ENCODE data around the gene HDGFL2.

Gene HDGFL2

DNA sequence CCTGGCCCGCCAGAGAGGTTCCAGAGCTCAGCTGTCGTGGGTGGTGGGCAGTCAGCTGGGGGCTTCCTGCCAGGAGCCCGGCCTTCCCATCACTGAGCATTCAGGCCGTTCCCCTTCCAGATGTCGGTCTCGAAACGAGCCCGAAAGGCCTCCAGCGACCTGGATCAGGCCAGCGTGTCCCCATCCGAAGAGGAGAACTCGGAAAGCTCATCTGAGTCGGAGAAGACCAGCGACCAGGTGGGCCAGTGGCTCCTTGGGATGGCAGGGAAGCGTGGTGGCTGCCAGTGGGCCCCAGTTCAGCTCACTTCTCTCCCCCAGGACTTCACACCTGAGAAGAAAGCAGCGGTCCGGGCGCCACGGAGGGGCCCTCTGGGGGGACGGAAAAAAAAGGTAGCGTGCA is 19.3 kb downstream of the HDGFL2 start:
- Histone ChIP-seq H3K36me3 (peaks cover 57 to 94% (median 63%) of the 10 kb centered on the region in 3 donors), H3K4me1 (no peaks in the 10 kb centered on the region), H3K4me3 (no peak overlapping the region), H3K9me3 (no peaks in the 10 kb centered on the region), H3K27me3 (no peaks in the 10 kb centered on the region), H3K27ac (no peak overlapping the region)
- DNase-seq, result no peak
- TF ChIP-seq, protein P1, sequence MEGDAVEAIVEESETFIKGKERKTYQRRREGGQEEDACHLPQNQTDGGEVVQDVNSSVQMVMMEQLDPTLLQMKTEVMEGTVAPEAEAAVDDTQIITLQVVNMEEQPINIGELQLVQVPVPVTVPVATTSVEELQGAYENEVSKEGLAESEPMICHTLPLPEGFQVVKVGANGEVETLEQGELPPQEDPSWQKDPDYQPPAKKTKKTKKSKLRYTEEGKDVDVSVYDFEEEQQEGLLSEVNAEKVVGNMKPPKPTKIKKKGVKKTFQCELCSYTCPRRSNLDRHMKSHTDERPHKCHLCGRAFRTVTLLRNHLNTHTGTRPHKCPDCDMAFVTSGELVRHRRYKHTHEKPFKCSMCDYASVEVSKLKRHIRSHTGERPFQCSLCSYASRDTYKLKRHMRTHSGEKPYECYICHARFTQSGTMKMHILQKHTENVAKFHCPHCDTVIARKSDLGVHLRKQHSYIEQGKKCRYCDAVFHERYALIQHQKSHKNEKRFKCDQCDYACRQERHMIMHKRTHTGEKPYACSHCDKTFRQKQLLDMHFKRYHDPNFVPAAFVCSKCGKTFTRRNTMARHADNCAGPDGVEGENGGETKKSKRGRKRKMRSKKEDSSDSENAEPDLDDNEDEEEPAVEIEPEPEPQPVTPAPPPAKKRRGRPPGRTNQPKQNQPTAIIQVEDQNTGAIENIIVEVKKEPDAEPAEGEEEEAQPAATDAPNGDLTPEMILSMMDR (IDR thresholded peaks at IDR 0.05), result no peak
- intact Hi-C loops (cut with DNase I; ENCODE audit: low total_unique reads), result no loop called here

DNA sequence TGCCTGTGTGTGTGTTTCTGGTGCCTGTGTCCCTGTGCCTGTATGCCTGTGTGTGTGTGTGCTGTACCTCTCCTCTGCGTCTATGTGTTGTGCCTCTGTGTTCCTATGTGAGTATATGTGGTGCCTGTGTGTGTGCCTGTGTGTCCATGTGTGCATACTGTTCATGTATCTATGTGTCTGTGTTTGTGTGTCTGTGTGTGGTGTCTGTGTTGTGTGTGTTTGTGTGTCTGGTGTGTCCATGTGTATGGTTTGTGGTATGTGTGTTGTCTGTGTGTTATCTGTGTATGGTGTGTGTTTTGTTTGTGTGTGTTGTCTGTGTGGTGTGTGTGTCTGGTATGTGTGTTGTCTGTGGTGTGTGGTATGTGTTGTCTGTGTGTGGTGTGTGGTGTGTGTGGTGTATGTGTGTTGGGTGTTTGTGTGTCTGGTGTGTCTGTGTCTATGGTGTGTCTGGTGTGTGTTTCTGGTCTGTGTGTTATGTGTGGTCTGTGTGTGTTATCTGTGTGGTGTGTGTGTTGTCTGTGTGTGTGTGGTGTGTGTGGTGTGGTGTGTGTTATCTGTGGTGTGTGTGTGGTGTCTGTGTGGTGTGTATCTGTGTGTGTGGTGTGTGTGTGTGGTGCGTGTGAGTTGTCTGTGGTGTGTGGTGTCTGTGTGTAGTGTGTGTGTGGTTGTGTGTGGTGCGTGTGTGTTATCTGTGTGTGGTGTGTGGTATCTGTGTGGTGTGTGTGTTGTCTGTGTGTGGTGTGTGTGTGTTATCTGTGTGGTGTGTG is 20.4 kb downstream of the HDGFL2 start:
- no peak for DNase-seq
- no peak overlapping the region for H3K27ac ChIP-seq
- H3K9me3 ChIP-seq, result no peaks in the 10 kb centered on the region
- peaks cover 62 to 94% (median 74%) of the 10 kb centered on the region in 3 donors for H3K36me3 ChIP-seq
- H3K4me1 ChIP-seq, result no peaks in the 10 kb centered on the region
- H3K27me3 ChIP-seq, result no peaks in the 10 kb centered on the region
- TF ChIP-seq, protein P1 (IDR thresholded peaks at IDR 0.05), result no peak
- intact Hi-C loops (cut with DNase I; ENCODE audit: low total_unique reads), result no loop called here
- H3K4me3 ChIP-seq, result no peak overlapping the region

DNA sequence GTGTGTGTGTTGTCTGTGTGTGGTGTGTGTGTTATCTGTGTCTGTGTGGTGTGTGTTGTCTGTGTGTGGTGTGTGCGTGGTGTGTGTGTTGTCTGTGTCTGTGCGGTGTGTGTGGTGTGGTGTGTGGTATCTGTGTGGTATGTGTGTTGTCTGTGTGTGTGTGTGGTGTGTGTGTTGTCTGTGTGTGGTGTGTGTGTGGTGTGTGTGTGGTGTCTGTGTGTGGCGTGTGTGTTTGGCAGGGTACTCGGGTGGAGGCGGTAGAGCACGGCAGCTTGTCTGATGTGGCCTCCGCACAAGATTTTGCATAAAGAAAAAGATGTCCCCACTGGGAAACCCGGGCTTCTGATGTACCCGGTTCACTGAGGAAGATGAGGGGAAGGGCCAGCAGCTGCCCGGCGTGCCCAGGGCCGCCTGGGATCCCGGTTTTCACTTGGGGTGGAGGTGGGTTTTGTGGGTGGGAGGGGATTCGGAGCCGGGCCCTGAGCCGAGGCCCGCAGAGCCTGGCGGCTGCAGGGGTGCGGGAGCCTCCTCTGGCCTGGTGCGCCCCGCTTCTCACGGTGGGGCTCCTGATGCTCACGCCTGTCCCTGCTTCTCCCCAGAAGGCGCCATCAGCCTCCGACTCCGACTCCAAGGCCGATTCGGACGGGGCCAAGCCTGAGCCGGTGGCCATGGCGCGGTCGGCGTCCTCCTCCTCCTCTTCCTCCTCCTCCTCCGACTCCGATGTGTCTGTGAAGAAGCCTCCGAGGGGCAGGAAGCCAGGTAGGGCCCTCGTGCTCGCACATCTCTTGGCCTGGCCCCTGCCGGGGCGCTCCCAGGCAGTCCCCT is 21.2 kb downstream of the HDGFL2 start:
- Histone ChIP-seq H3K36me3 (peaks cover 70 to 94% (median 81%) of the 10 kb centered on the region in 3 donors), H3K4me1 (no peaks in the 10 kb centered on the region), H3K4me3 (no peak overlapping the region), H3K27ac (no peak overlapping the region), H3K9me3 (no peaks in the 10 kb centered on the region), H3K27me3 (no peaks in the 10 kb centered on the region)
- DNase-seq, result no peak
- TF ChIP-seq, protein P1 (IDR thresholded peaks at IDR 0.05), result no peak
- intact Hi-C loops (cut with DNase I; ENCODE audit: low total_unique reads), result no loop called here

DNA sequence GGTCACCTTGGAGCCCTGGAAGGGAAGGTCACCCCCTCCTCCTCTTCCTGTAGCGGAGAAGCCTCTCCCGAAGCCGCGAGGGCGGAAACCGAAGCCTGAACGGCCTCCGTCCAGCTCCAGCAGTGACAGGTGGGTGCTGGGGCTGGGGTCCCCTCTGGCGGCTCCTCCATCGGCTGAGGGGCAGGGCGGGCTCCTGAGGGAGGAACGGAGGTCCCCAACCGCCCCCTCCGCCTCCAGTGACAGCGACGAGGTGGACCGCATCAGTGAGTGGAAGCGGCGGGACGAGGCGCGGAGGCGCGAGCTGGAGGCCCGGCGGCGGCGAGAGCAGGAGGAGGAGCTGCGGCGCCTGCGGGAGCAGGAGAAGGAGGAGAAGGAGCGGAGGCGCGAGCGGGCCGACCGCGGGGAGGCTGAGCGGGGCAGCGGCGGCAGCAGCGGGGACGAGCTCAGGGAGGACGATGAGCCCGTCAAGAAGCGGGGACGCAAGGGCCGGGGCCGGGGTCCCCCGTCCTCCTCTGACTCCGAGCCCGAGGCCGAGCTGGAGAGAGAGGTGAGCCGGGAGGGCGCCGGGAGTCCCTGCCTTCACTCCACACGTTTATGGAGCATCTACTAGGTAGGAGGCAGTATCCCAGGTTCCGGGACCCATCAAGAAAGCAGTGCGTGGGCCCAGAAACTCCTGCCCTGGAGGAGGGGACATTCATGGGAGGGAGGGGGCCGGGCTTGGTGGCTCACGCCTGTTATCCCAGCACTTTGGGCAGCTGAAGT is 22.0 kb downstream of the HDGFL2 start:
- H3K36me3 ChIP-seq, result peaks cover 71 to 94% (median 81%) of the 10 kb centered on the region in 3 donors
- no peak overlapping the region for H3K27ac ChIP-seq
- intact Hi-C loops (cut with DNase I; ENCODE audit: low total_unique reads), result no loop called here
- no peaks in the 10 kb centered on the region for H3K4me1 ChIP-seq
- no peak for DNase-seq
- H3K9me3 ChIP-seq, result no peaks in the 10 kb centered on the region
- H3K4me3 ChIP-seq, result no peak overlapping the region
- TF ChIP-seq, protein P1 (IDR thresholded peaks at IDR 0.05), result no peak
- no peaks in the 10 kb centered on the region for H3K27me3 ChIP-seq

DNA sequence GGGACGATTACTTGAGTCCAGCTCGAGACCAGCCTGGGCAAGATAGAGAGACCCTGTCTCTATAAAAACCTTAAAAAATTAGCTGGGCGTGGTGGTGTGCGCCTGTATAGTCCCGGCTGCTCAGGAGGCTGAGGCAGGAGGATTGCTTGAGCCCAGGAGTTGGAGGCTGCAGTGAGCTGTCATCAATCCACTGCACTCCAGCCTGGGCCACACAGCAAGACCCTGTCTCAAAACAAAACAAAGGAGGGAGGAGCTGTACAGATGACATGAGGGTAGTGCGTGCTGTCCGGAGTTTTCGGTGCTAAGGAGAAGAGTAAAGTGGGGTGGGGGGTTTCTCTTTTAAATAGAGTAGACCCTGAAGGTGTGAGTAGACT is 22.6 kb downstream of the HDGFL2 start:
- Histone ChIP-seq H3K27ac (no peak overlapping the region), H3K27me3 (no peaks in the 10 kb centered on the region), H3K36me3 (peaks cover 71 to 94% (median 81%) of the 10 kb centered on the region in 3 donors), H3K4me3 (no peak overlapping the region), H3K4me1 (no peaks in the 10 kb centered on the region), H3K9me3 (no peaks in the 10 kb centered on the region)
- no peak for DNase-seq
- TF ChIP-seq, protein P1 (IDR thresholded peaks at IDR 0.05), result no peak
- intact Hi-C loops (cut with DNase I; ENCODE audit: low total_unique reads), result no loop called here

All from tibial artery (tissue), 4 donors.